PFSK-1 (cell line): ENCODE measurements around the gene SLC38A5.

Experiments
- FOXP2 ChIP-seq: optimal IDR thresholded peaks from 2 replicates; pipeline ENCODE3; 2011; ENCODE audit warnings: borderline replicate concordance, control low read depth, inconsistent platforms; ENCODE audit not compliant: insufficient read depth; ENCODE audit errors: extremely low read length, extremely low read depth
- POLR2AphosphoS5 ChIP-seq: IDR thresholded peaks from 2 replicates; pipeline ENCODE4 v1.6.1; 2012; ENCODE audit warnings: low read depth, mild to moderate bottlenecking, control low read depth, low read length, moderate library complexity
- SIN3A ChIP-seq: IDR thresholded peaks from 2 replicates; pipeline ENCODE4 v1.6.1; 2012; ENCODE audit warnings: mild to moderate bottlenecking, low read length, moderate library complexity, borderline replicate concordance; ENCODE audit not compliant: insufficient read depth
- TAF1 ChIP-seq: IDR thresholded peaks from 2 replicates; pipeline ENCODE4 v1.6.1; 2012; ENCODE audit warnings: low read length, control low read depth, borderline replicate concordance; ENCODE audit not compliant: insufficient read depth
- TF ChIP-seq, protein P1 (sequence below), 2 experiments: IDR thresholded peaks; 2 replicates each; pipeline versions ENCODE4 v1.6.1 to v1.8.0; 2011 to 2012; ENCODE audit warnings: low read depth in 2 of 2, low read length in 2 of 2, control low read depth in 1 of 2, inconsistent platforms in 1 of 2, mild to moderate bottlenecking in 1 of 2, moderate library complexity in 1 of 2; ENCODE audit not compliant: insufficient read depth in 1 of 2

Gene SLC38A5

DNA sequence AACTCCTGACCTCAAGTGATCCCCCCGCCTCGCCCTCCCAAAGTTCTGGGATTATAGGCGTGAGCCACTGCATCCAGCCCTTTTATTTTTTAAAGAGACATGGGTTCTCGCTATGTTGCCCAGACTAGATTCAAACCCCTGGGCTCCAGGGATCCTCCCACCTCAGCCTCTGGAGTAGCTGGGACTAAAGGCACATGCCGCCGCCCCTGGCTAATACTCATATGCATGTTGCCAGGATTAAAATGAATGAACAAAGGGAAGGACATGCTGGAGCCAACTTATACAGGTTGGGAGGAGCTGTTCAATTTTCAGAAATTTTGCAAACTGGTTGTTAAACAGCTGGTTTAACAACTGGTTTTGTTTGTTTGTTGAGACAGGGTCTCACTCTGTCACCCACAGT is 4.5 kb upstream of the SLC38A5 start:
- TF ChIP-seq TAF1, result no peak
- no peak for TF ChIP-seq POLR2AphosphoS5
- TF ChIP-seq SIN3A, result no peak
- no peak for TF ChIP-seq FOXP2
- TF ChIP-seq, protein P1, sequence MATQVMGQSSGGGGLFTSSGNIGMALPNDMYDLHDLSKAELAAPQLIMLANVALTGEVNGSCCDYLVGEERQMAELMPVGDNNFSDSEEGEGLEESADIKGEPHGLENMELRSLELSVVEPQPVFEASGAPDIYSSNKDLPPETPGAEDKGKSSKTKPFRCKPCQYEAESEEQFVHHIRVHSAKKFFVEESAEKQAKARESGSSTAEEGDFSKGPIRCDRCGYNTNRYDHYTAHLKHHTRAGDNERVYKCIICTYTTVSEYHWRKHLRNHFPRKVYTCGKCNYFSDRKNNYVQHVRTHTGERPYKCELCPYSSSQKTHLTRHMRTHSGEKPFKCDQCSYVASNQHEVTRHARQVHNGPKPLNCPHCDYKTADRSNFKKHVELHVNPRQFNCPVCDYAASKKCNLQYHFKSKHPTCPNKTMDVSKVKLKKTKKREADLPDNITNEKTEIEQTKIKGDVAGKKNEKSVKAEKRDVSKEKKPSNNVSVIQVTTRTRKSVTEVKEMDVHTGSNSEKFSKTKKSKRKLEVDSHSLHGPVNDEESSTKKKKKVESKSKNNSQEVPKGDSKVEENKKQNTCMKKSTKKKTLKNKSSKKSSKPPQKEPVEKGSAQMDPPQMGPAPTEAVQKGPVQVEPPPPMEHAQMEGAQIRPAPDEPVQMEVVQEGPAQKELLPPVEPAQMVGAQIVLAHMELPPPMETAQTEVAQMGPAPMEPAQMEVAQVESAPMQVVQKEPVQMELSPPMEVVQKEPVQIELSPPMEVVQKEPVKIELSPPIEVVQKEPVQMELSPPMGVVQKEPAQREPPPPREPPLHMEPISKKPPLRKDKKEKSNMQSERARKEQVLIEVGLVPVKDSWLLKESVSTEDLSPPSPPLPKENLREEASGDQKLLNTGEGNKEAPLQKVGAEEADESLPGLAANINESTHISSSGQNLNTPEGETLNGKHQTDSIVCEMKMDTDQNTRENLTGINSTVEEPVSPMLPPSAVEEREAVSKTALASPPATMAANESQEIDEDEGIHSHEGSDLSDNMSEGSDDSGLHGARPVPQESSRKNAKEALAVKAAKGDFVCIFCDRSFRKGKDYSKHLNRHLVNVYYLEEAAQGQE (IDR thresholded peaks at IDR 0.05; ENCODE audit: insufficient read depth in 1 of 2, low read depth in 2 of 2, low read length in 2 of 2), result no peak

DNA sequence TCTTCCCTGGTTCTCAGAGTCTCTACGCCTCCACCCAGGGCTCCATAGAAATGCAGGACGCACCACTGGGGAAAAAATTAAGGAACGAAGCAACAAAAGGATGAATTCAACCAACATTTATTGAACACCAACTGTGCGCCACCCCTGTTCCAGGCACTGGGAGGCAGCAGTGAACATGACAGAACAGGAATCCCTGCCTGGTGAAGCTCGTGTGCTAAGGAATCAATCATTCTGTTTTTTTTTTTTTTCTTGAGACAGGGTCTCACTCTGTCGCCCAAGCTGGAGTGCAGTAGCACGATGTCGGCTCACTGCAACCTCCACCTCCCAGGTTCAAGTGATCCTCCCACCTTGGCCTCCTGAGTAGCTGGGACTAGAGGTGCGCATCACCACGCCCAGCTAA is 4.1 kb upstream of the SLC38A5 start:
- no peak for TF ChIP-seq POLR2AphosphoS5
- no peak for TF ChIP-seq FOXP2
- TF ChIP-seq, protein P1 (IDR thresholded peaks at IDR 0.05; ENCODE audit: insufficient read depth in 1 of 2, low read depth in 2 of 2, low read length in 2 of 2), result no peak
- TF ChIP-seq TAF1, result no peak
- TF ChIP-seq SIN3A, result no peak

DNA sequence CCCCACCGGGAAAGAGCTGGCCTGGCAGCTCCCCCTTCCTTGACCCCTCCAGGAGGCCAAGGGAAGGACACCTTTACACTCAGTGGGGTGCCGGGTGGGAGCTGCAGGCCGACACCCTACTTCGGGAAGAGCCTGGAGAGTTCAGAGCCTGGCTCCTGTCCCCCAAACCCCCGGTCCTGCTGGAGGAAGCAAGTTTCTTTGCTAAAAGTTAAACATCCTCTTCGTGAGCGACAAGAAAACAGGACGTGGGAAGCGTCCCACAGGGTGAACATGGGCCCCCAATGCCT is 3.6 kb upstream of the SLC38A5 start:
- no peak for TF ChIP-seq TAF1
- TF ChIP-seq FOXP2, result no peak
- no peak for TF ChIP-seq SIN3A
- no peak for TF ChIP-seq POLR2AphosphoS5
- TF ChIP-seq, protein P1 (IDR thresholded peaks at IDR 0.05; ENCODE audit: insufficient read depth in 1 of 2, low read depth in 2 of 2, low read length in 2 of 2), result no peak

DNA sequence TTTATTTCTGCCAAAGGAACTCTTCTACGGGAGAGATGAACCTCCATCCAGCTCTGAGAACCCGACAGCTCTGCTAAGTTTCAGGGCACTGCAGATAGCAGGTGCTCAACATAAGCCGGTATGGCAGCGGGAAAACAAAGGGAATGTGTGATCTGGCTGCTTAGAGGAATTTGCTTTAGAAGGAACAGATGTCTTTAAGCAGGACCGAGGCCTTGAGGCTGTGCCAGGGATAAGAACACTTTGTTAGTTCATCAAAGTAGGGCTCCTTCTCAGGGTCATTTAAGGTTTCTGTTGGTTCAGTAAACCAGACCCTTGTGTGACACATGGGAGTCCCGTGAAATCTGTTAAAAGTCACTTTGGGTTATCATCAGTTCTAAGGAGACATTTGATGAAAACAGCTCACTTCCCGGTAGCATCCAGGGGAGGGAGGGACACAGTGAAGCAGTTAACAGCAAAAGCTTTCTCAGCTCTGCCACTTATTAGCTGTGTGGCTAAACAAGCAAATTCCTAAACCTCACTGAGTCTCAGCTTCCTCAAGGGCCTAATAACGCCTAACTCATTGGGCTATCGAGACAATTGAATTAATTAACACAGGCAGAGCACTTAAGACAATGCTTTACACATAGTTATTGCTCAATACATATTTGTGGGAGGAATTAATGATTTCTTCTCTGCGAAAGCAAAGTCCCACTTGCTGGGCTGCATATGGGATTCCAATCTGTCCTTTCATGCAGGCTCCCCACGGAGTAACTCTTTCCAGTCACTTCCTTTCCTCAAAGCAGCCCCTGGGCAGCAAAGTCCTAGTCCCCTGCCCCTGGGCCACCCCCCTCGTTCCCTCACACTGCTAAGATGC is 3.0 kb upstream of the SLC38A5 start:
- TF ChIP-seq TAF1 (no peak), POLR2AphosphoS5 (no peak), FOXP2 (no peak), SIN3A (no peak)
- TF ChIP-seq, protein P1 (IDR thresholded peaks at IDR 0.05; ENCODE audit: insufficient read depth in 1 of 2, low read depth in 2 of 2, low read length in 2 of 2), result no peak

DNA sequence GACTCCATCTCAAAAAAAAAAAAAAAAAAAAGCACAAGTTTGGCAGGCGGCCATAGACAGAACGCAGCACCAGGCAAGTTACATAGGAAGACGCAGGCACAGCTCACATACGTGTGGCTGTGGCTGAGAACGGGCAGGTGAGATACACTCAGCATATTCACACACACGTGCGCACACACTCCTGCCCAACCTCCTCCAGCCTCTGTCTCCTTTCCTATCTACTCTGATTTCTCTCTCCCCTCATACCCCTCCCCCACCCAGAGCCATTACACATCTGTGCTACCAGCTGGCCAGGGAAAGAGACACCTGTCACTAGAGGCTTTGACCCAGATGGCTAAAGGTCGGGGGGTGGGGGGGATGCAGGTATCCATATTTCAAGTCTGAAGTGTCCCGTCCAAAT is 2.2 kb upstream of the SLC38A5 start:
- TF ChIP-seq TAF1 (no peak), POLR2AphosphoS5 (no peak)
